GM19238 (cell line): ENCODE results near the gene BMP7.

Experiments
- DNase-seq: peaks from one replicate; pipeline ENCODE4 v3.0.0; 2011; ENCODE audit warnings: low spot score; ENCODE audit not compliant: insufficient read length

The BMP7 gene

DNA sequence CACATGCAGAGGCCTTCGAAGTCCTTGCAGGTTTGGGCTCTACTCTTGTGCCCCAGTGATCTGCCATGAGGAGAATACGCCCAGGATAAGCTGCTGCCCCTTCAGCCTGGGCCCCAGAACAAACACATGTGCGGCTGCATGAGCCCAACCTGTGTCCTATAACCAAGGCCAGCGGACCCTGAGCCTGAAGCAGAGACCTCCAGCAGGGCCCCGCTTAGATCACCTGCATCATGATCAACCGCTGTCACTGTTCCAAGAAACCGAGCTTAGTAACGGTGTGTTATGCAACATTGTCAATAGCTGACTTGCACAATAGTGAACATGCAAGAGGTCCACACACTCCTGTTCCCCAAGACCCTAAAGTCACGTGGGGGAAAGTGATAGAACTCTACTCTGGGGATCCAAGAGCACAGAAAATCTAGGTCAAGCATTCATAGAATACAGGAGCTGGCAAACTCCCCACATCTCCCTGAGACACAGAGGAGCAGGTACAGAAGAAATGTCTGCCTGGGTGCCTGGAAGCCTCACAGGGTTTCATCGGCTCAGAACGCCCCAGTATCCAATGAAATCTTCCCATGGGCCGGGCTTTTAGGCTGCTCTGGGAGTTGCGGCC is 136.2 kb downstream of the BMP7 start:
- no peak for DNase-seq

- no peak for DNase-seq
Observed at GRCh38 chr20:57129303-57129702, 137.1 kb downstream of the BMP7 start.

DNA sequence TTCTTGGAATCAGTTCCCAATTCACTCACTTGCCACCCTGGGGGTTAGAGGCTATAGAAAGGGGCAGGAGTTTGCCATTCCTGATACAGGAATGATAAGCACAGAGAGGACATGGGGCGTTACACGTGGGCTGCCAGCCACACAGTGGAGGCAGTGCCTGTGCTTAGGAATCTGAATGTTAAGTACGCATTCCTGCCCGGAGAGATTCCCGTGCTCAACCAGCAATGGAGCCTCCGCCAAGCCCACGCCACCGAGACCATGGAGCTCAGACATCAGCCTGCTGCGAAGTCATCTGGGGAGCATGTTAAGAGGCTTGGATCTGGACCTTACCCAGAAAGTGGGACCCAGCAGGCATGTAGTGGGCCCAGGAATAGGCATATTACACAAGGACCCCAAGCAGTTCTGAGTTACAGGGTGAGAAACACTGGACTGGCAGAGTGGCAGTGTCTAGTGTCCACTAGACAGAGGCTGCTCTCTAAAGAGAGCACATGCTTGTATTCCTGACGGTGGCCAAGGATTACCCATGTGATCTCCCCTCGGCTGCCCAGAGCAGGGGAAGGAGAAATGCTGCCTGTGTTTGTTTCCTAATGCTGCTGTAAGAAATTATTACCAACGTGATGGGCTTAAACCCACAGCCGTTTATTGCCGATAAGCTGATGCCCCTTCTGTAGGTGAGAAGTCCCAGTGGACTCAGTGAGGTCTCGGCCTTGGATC is 138.2 kb downstream of the BMP7 start:
- DNase-seq: no peak

DNA sequence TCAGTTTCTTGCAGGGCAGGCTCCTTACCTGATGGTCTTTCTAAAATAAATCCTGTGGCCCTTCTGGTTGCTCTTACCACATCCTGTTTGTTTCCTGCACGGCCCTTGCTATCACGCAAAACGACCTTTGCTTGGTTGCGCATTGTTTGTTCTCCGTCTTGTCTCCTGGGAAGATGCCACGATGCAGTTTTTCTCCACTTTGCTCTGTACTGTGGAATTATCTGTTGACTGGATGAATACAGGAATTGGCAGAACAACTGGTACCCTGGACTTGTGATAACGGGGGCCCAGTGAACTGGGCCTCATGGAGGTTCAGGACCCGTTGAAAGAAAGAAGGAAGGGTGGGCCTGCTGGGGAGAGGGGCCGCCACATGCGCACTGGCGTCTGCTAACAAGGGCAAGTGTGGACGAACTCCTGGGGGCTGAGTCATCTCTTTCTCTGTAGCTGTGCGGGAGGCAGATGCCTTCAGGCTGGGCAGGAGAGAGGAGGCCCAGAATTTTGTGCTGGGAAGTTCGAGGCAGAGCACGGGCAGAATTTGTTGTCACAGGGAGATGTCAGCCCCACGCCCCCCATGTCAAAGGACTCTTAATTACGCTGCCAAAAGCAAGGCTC is 139.9 kb downstream of the BMP7 start:
- no peak for DNase-seq

DNA sequence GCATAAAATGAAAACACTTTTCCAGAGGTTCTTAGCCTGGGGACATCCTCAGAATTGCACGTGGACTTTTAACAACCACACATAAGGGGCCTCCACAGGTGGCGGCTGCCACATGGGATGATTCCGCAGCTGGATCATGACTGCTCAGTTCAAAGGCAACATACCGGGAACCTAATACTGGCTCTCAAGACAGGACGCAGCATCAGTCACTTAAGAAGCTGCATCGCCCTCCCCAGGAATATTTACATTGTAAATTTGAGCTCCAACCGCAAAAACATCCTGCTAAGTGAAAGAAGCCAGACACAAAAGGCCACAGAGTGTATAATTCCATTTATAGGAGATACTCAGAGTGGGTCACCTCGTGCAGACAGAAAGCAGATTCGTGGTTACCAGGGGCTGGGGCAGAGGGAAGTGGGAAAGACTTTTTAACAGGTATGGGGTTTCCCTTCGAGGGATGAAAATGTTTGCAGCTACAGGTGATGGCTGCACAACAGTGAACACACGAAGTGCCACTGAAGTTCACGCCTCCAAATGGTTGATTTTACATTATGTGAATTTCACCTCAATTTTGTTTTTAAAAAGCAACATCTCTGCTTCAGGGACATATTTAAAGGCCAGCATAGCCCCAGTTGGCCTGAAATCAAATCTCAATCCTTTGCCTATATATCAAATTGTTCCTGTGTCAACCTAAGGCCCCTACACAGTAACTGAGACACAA is 141.5 kb downstream of the BMP7 start:
- DNase-seq: no peak

- DNase-seq: no peak
Observed at GRCh38 chr20:57124366-57124765, 142.1 kb downstream of the BMP7 start.

DNA sequence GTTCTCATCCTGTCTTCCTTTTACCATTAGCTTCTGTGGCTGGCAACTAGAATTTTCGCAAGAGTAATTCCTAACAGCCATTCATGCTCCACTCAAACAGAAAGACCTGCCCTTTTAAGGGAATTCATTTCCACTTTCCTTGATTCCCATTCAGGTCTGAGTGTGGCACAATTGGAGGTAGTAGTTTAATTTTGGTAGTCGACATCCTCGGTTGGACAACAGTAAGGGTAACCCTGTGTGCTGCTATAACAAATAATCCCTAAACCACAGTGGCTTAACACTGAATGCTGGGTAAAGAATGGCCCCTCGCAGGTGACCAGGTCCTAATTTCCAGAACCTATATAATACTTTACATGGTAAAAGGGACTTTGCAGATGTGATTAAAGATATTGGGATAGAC is 142.9 kb downstream of the BMP7 start:
- no peak for DNase-seq

DNA sequence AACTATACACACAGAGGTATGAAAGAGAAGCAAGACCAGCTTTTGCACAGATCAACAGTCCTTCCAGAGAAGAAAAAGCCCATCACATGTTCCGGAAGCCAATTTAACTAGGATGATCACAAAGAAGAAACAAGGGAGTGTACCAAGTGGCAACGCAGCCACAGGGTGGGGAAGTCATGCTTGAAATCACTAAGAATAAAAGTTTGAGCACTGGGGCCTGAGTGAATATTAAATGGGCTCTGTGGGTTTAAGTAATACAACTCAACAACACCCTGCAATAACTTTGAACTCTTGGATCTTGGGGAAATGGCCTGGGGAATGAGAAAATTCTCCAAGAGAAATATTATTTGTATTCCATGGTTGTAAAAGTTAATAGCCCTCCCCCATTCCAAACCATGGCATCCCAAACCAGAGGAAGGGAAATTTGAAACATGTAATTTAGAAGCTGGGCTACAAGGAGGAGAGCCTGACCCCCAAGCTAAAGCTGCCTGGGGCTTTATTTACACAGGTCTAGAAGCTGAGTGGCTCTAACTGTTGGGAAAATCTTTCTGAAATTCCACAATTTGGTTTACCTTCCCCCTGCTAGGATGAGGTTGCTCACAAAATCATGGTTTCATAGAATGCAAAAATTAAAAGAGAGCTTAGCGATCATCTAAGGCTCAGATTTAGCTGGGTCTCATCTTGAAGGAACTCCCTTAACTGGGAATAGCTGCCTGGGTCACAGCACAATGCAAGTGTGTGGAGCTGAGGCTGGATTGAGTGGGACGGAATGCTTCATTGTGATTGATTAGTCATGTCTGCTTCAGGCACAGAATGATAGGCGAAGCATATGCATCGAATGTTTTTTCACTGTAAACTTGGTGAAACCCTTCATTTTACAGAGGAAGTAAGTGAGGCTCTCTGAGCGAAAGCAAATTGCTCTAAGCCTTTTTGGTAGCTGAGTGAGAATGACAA is 143.6 kb downstream of the BMP7 start:
- DNase-seq: no peak

DNA sequence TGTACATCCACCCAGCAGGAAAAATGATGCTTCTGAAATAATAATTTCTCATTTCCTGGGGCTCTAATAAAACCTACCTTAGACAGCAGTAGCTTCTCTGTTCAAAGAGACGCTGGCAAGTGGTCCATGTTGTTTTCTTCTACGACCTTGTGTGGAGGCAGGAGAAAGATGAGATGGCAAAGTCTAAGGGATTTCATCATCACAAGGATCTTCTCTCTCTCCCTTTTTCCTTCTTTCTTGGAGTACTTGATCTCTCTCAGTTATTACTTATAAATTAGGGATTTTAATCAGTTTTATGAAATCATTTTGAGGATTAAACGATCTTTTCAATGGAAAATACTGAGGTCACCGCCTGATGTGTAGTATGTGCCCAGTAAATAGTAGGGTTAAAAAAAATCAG is 147.5 kb downstream of the BMP7 start:
- DNase-seq: no peak
